SJCRH30 (cell line): ENCODE measurements around the gene CPM. TPM values are rescaled to one million over a fixed set of nuclear protein-coding genes. Genes with fewer than 3 reads are reported as not detected.
A peak's percentile ranks its signal among the peaks of the same experiment; 100 is the strongest.

Experiments
- DNase-seq, 2 experiments: peaks; one replicate each; pipeline ENCODE4 v3.0.0-alpha.2; 2015 to 2020
- H3K27ac ChIP-seq: fragments of 250-450 bp; sonication (Bioruptor Pico); 2 replicates; pipeline ENCODE4 v1.5.1; 2020; ENCODE audit warnings: mild to moderate bottlenecking, moderate library complexity
- H3K27me3 ChIP-seq: fragments of 250-450 bp; sonication (Bioruptor Pico); 2 replicates; pipeline ENCODE4 v1.5.1; 2020; ENCODE audit warnings: mild to moderate bottlenecking, moderate library complexity
- H3K36me3 ChIP-seq: fragments of 250-450 bp; sonication (Bioruptor Pico); 2 replicates; pipeline ENCODE4 v1.5.1; 2020; ENCODE audit warnings: mild to moderate bottlenecking, moderate library complexity
- H3K4me1 ChIP-seq: fragments of 250-450 bp; sonication (Bioruptor Pico); 2 replicates; pipeline ENCODE4 v1.5.1; 2020; ENCODE audit warnings: mild to moderate bottlenecking, moderate library complexity
- H3K4me3 ChIP-seq: fragments of 250-450 bp; sonication (Bioruptor Pico); 2 replicates; pipeline ENCODE4 v1.5.1; 2020; ENCODE audit warnings: mild to moderate bottlenecking, moderate library complexity
- H3K9me3 ChIP-seq: fragments of 250-450 bp; sonication (Bioruptor Pico); replicated peaks from 2 replicates; pipeline ENCODE4 v1.5.1; 2020; ENCODE audit warnings: mild to moderate bottlenecking, moderate library complexity
- total RNA-seq: library from RNA; depleted of rRNA; stranded (reverse); fragments of >200 nt; shearing (Covaris generic); gene quantifications from 2 replicates; pipeline ENCODE4 v1.2.3, GENCODE V29; 2014; rRNA removed

Gene CPM
- 0.43 and 1.2 TPM in 2 replicates for total RNA-seq

- DNase-seq: peak; percentile 36 to 52
- no peaks in the 10 kb centered on the region for H3K27me3 ChIP-seq
- no peaks in the 10 kb centered on the region for H3K36me3 ChIP-seq
- no peaks in the 10 kb centered on the region for H3K9me3 ChIP-seq
- no peak within 1 kb of the TSS for H3K27ac ChIP-seq
- peak within 1 kb of the TSS; percentile 58 for H3K4me3 ChIP-seq
- H3K4me1 ChIP-seq: no peaks in the 10 kb centered on the region
Measured at GRCh38 chr12:68932961-68933893, at the start of gene CPM. CPM (minus strand) TSS chr12:68933171; CDS start chr12:68932837, 334 bp downstream.

GRCh38 chr12:68981516-68981915, 48.5 kb upstream of the CPM start:
- H3K4me1 ChIP-seq: no peaks in the 10 kb centered on the region
- H3K27me3 ChIP-seq: no peaks in the 10 kb centered on the region
- DNase-seq: no peak
- H3K9me3 ChIP-seq: no peaks in the 10 kb centered on the region; the same call in 1 of the 2 replicates
- no peaks in the 10 kb centered on the region for H3K36me3 ChIP-seq
- H3K4me3 ChIP-seq: no peak overlapping the region
- H3K27ac ChIP-seq: no peak overlapping the region

GRCh38 chr12:68980476-68981212, 47.7 kb upstream of the CPM start:
- H3K9me3 ChIP-seq: no peaks in the 10 kb centered on the region; the same call in 1 of the 2 replicates
- no peak overlapping the region for H3K27ac ChIP-seq
- H3K27me3 ChIP-seq: no peaks in the 10 kb centered on the region
- no peak overlapping the region for H3K4me3 ChIP-seq
- no peaks in the 10 kb centered on the region for H3K36me3 ChIP-seq
- DNase-seq: no peak
- no peaks in the 10 kb centered on the region for H3K4me1 ChIP-seq

DNA sequence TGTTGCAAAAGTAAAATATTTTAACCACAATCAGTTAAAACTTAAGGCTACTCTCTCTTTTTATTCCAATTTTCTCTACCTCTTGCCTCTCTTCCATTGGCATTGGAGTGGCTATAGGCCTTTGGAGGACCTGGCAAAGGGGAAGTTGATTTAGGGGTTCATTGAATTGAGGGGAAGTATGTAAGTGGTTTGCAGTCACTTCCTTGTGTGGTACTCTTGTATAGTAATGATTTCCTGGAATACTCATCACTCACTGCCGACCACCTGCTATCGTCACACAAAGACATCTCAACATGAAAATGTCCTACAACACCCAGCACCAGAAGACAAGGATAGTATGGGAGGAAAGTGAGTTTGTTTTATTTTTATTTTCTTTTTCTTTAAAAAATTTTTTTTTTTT, 45.7 kb upstream of the CPM start:
- H3K4me1 ChIP-seq: no peaks in the 10 kb centered on the region
- DNase-seq: peak in 1 of 2 experiments; percentile 13

GRCh38 chr12:68977909-68978610, 45.1 kb upstream of the CPM start:
- no peak overlapping the region for H3K27ac ChIP-seq
- no peaks in the 10 kb centered on the region for H3K4me1 ChIP-seq
- H3K9me3 ChIP-seq: no peaks in the 10 kb centered on the region; the same call in 1 of the 2 replicates
- H3K27me3 ChIP-seq: no peaks in the 10 kb centered on the region
- no peak for DNase-seq
- H3K36me3 ChIP-seq: no peaks in the 10 kb centered on the region
- no peak overlapping the region for H3K4me3 ChIP-seq

More for the DNA sequence above, 45.7 kb upstream of the CPM start:
- no peaks in the 10 kb centered on the region; the same call in 1 of the 2 replicates for H3K9me3 ChIP-seq
- no peaks in the 10 kb centered on the region for H3K36me3 ChIP-seq
- H3K4me3 ChIP-seq: no peak overlapping the region
- no peaks in the 10 kb centered on the region for H3K27me3 ChIP-seq
- H3K27ac ChIP-seq: no peak overlapping the region

DNA sequence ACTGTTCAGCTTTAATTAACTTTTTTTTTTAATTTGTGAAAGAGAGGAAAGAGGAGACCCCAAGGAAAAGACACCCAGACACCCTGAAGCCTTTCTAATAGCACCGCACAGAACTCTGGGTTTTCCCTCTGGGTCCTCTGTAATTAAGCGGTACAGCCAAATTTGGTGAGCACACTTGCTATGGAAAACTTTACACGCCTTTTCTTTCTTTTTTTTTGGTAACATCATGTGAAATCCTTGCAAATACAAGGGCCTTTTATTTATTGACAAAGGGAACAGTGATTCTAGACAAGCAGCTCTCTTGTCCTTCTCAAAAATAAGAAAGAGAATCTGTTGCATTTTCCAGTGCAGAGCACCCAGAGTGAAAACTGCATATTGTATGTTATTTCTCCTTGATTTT, 44.4 kb upstream of the CPM start:
- H3K27ac ChIP-seq: no peak overlapping the region
- H3K36me3 ChIP-seq: no peaks in the 10 kb centered on the region
- H3K27me3 ChIP-seq: no peaks in the 10 kb centered on the region
- no peaks in the 10 kb centered on the region for H3K4me1 ChIP-seq
- no peak overlapping the region for H3K4me3 ChIP-seq
- no peaks in the 10 kb centered on the region for H3K9me3 ChIP-seq
- DNase-seq: no peak

DNA sequence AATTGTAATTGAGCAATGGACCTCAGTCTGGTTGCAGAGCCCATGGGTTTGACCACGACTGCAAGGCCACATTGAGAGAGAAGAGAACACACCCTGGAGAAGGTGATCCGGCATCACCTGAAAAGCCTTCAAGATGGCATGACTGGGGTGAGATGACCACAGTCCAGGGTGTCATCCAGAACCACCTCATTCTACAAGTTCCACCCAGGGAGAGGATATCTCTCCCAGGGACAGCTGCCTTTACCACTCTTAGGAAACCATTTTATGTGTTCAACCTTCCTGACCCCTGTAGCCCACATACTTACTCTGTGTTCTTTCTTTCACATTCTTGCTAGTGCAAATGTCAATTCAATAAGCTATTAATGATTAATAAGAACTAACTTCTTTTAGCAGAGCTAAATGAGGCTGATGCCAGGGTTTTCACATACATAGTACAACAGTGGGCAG, 43.4 kb upstream of the CPM start:
- H3K4me1 ChIP-seq: no peaks in the 10 kb centered on the region
- no peaks in the 10 kb centered on the region for H3K36me3 ChIP-seq
- H3K27me3 ChIP-seq: no peaks in the 10 kb centered on the region
- H3K27ac ChIP-seq: no peak overlapping the region
- no peak for DNase-seq
- no peaks in the 10 kb centered on the region for H3K9me3 ChIP-seq
- no peak overlapping the region for H3K4me3 ChIP-seq

DNA sequence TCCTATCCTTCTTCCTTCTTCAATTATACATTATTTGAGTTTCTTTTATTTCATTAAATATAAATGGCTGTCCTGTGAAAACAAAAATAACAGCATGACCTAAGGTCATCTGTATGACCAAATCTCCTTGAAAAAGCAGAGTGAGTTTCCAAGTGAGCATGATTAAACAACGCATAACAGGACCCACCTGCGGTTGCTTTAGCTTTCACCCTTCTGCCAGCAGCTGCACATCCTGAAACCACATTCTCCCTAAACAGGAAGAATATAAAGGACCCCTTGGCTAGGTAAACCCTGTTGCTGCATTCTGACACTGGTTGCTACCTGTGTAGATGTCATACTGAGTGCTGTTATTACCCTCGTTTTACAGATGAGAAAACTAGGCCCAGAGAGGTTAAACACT, 42.8 kb upstream of the CPM start:
- H3K4me1 ChIP-seq: no peaks in the 10 kb centered on the region
- H3K9me3 ChIP-seq: no peaks in the 10 kb centered on the region
- DNase-seq: no peak
- no peaks in the 10 kb centered on the region for H3K27me3 ChIP-seq
- H3K27ac ChIP-seq: no peak overlapping the region
- H3K36me3 ChIP-seq: no peaks in the 10 kb centered on the region
- H3K4me3 ChIP-seq: no peak overlapping the region

DNA sequence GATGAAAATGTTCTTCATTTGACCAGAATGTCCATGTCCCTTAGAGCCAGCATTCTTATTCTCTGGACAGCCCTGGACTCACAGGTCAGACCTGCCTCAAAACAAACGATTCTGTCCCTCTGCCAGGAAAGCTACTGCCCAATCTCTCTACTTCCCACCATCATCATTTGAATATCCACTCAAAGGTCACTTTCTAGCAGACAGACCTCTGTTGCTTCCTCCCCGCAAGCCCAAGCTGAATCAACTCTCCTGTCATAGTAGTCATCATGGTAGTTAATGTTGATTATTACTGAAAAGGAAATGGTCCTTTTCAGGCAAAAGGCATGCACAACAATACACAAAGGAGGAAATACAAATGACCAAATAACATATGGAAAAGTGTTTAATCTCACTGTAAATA, 39.6 kb upstream of the CPM start:
- Histone ChIP-seq H3K27ac (no peak overlapping the region), H3K4me3 (no peak overlapping the region), H3K9me3 (no peaks in the 10 kb centered on the region), H3K36me3 (no peaks in the 10 kb centered on the region), H3K4me1 (no peaks in the 10 kb centered on the region), H3K27me3 (no peaks in the 10 kb centered on the region)
- DNase-seq: no peak

DNA sequence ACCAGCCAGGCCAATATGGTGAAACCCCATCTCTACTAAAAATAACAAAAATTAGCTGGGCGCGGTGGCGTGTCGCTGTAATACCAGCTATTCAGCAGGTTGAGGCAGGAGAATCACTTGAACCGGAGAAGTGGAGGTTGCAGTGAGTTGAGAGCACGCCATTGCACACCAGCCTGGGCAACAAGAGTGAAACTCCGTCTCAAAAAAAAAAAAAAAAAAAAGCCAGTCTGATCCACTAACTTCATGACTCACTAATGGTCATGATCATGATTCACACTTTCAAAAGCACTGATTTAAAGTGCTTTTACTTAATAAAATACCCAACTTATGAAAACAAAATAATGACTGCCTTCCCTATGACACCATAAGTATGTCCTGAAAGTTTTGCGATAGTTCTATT, 38.4 kb upstream of the CPM start:
- Histone ChIP-seq H3K9me3 (no peaks in the 10 kb centered on the region), H3K27me3 (no peaks in the 10 kb centered on the region), H3K4me1 (no peaks in the 10 kb centered on the region), H3K27ac (no peak overlapping the region), H3K4me3 (no peak overlapping the region), H3K36me3 (no peaks in the 10 kb centered on the region)
- no peak for DNase-seq

DNA sequence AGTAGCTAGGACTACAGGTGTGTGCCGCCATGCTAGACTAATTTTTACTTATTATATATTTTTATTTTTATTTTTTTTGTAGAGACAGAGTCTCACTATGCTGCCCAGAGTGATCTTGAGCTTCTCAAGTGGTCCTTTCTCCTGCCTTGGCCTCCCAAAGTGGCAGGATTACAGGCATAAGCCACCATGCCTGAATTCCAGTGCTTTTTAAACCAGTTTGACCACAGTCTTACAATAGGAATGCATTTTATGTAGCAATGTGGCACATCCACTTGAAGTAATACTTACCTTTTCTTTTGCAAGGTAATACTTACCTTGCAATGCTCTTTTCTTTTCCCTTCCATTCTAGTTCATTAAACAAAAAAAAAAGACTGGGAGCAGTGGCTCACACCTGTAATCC, 38.0 kb upstream of the CPM start:
- Histone ChIP-seq H3K4me1 (no peaks in the 10 kb centered on the region), H3K27me3 (no peaks in the 10 kb centered on the region), H3K27ac (no peak overlapping the region), H3K4me3 (no peak overlapping the region), H3K36me3 (no peaks in the 10 kb centered on the region), H3K9me3 (no peaks in the 10 kb centered on the region)
- no peak for DNase-seq

DNA sequence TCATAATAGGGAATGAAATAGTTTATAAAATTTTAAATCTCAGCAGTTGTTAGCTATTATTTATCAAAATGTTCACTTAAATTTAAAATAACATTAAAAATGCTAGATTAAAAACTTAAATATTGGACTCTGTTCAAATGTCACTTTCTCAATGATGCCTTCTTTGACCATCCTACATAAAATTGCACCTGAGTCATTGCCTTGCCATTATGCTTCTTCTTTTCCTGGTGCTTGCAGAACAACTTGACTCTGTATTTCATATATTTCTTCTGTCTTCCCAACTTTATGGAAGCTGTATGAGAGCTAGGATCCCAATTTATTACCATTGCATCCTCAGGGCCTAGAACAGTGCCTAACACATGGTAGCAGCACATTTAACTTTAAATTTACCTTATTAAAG, 37.3 kb upstream of the CPM start:
- Histone ChIP-seq H3K4me1 (no peaks in the 10 kb centered on the region), H3K27me3 (no peaks in the 10 kb centered on the region), H3K36me3 (no peaks in the 10 kb centered on the region), H3K27ac (no peak overlapping the region), H3K9me3 (no peaks in the 10 kb centered on the region), H3K4me3 (no peak overlapping the region)
- no peak for DNase-seq

DNA sequence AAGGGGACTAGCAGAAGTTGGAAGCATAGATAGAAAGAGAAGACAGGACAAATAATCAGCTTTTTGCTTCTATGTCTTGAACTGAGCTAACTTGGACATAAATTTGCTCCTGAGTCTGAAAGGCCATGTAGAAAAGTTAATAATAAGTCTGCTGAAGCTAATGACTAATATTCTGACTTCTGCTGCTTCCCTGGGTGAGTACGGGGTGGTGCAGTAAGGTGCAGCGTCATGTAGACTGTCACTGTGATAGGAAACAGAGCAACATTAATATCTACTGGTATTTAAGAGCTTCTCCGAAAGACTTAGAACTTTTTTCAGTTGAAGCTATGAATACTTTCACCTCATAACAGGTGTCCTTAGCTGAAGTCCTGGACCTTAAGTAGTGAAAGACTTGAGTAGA, 34.1 kb upstream of the CPM start:
- Histone ChIP-seq H3K27me3 (no peaks in the 10 kb centered on the region), H3K27ac (no peak overlapping the region), H3K36me3 (no peaks in the 10 kb centered on the region), H3K9me3 (no peaks in the 10 kb centered on the region), H3K4me3 (no peak overlapping the region), H3K4me1 (no peaks in the 10 kb centered on the region)
- no peak for DNase-seq

DNA sequence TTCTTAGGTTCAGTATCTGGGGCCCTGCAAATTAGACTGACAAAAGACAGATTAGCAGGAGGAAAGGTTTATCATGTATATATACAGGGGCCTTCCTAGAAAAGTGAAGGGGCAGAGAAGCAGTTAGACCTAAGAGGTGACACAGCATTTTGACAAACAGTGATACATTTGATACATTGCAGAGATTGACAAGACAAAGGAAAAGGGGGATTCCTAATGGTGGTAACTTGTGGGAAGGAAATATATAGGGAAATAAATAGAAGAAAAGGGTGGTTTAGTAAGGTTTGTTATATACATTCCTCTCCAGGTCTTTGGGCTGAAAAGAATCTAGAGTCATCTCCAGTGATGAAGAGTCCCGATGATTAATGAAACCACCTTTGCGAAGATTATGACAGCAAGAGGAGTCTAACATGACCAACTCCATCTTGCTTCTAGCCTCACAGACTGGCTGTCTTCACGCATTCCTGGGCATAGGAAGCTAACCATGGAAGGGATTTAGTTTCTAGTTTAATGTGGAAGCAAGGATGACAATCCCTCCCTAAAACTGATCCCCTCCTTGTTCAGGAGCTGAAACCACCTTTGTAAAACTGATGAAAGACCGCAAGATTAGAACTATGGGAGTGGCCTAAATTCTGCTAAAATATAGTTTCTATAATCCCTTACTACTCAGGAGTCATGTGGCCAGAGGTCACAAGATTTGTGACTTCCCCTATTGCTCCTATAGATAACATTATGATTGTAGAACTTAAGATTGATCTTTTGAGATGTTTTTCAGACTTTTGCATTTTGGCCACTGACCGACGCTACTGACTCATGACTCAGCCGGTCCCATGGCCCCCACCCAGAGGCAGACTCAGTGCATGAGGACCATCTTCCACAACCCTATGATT, 31.1 kb upstream of the CPM start:
- H3K27me3 ChIP-seq: no peaks in the 10 kb centered on the region
- DNase-seq: no peak
- no peaks in the 10 kb centered on the region for H3K4me1 ChIP-seq
- no peak overlapping the region for H3K4me3 ChIP-seq
- no peaks in the 10 kb centered on the region for H3K36me3 ChIP-seq
- H3K9me3 ChIP-seq: no peaks in the 10 kb centered on the region
- H3K27ac ChIP-seq: no peak overlapping the region
